TTC549 (cell line): ENCODE measurements around the gene DTNA.

ENCODE experiments used
- FAIRE-seq: peaks from 2 replicates; lab custom pipeline; 2012; peaks lifted over from hg19 to GRCh38; lab: Jason Lieb, UNC

Gene DTNA

DNA sequence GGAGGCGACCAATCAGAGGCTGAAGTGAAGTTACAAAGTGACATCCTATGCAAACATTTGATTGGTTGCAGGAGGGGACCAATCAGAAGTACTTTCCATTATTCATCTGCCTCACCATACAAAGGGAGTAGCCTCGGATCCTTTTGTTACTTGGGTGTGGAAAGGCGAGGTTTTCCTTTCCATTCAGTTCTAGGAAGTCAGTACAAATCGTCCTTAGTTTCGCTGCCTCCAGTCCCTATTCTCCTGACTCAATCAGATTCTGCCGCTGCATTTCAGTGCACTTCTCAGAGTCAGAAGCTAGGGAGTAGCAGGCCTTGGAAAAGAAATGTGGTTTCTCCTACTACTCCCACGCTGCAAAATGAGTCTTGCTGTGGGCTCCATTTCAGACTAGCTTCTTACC, 149.4 kb downstream of the DTNA start:
- FAIRE-seq, result no peak

DNA sequence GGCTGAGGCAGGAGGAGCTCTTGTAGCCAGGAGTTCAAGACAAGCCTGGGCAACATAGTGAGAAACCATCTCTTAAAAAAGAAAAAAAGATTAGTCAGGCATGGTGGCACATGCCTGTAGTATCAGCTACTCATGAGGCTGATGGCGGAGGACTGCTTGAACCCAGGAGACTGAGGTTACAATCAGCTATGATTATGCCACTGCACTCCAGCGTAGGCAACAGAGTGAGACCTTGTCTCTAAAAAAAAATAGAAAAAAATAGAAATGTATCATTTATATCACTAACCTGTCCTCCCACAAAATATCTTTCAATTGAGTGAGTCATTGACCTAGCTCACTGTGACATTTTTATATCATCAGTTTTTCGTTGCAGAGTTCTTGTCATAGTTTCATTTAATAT, 152.5 kb downstream of the DTNA start:
- FAIRE-seq, result no peak

DNA sequence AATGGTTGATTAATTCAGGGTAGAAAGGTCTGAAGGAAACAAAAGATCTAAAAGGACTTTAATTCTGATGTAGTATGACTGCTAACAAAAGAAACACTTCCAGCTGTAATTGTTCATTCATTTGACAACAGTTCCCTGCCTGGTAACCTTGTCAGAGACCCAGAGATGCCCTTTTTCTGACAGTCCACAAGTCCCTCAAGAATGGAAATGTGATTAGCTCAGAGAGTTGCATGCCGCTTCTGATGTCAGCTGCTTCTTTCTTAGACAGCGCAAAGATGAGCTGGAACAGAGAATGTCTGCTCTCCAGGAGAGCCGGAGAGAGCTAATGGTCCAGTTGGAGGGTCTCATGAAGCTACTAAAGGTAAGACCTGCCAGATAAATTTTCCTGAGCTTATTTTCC, 153.6 kb downstream of the DTNA start:
- no peak for FAIRE-seq

DNA sequence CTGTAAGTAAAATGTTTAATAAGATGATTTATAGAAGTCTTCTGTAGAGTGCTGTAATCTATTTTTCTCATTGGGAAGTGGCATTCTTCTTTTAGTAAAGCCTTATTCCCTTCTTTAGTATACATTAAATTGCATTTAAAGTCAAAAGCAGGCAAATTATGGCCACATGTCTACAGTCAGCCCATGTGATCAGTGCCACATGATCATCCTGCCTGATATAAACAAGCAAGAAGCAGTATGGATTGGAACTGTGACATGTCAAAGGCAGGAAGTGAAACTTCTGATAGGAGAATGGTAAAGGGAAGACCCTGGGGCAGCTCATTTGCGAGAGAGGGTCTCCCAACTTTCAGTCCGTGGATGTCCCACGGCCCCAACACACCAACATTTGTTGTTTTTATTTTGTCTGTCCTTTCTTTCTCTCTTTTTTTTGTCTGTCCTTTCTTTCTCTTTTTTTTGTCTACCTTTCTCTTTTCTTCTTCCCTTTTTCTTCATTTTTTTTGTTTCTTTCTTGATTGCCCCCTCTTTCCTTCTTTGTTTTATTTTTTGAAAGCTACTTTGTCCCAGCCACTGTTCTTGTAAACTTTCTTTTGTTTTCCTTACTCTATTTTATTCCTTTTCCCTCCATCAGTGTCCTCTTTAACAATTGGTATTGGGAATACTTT, 154.9 kb downstream of the DTNA start:
- FAIRE-seq, result no peak

DNA sequence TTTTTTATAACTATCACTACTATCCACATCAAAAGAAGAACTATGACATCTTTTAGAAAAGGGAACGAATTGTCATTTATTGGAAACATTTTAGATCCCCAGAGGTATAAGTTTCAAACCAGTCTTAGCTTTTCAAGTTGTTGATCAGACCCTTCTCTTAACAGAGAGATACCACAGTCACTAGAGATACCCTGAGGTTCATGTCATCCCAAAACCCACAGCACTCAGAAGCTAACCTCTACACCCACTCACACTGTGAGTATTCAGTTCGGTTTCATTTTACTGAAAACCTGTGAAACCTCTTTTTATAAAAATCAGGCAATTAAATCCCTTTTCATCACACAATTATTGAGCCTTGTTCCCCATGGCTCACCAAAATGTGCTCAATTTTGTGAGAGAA, 156.2 kb downstream of the DTNA start:
- FAIRE-seq, result no peak

DNA sequence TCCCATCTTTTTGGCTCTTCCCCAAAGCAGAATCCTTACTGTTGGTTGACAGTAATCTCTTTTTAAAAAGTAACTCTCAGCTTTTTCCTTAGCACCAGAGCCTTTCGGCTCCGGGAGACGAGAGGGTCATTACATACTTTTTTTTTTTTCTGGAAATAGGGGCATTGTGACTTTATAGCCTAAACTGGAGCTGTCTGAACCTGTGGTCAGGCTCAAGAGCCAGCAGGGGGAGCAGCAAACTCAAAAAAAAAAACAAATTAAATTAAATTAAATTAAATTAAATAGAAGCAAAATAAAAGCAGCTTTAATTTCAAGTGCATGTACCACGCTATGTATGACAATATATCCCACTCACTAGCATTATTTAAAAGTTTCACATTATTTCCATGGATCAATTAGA, 156.6 kb downstream of the DTNA start:
- no peak for FAIRE-seq

DNA sequence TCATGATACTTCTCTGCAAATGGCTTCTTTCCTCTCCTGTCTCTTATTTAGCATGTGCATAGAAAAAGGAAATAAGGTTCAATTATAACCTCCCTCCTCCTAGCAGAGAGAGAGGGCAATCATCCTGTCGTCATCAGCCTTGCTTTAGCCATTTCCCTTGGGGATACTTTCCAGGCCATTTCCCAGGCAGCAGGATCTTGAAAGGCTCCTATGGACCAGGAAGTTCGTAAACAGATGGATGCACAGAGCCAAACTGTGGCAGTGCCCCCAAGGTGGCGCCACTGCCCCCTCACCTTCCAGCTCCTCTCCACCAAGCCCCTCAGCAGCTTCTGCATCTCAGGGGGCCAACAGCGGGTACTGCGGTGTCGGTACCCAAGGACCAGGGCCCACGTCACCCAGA, 157.4 kb downstream of the DTNA start:
- FAIRE-seq, result no peak

DNA sequence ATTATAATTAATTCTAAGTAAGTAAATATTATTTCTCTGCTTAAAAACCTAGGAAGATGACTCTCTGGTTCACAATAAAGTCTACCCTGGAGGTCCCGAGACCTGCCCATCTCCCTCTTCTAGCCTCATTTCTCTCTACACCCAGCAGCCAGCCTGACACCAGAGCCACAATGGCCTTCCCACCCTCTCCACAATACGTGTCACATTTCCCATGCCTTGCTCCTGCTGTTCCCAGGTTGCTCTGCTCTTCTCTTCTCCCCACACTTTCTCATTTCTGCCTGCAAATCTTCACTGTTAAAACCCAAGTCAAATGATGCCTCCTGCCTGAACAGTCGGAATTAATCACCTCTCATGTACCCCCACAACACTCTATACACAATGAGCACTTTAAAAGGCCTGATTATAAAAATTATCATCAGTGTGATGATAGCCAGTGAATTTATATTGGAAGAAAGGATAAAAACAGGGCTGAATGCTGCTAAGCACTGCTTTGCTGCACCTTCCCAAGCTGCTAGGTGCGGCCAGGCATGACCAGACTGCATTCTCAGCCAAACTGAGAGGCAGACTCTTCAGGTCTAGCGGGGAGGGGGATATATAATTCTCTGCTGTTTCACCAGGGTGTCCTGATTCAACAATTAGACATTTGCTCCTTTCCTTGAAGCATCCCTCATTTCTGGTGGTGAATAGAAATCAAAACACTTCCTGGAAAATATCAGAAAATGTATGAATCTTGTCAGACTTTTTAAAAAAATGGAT, 160.6 kb downstream of the DTNA start:
- FAIRE-seq, result no peak

DNA sequence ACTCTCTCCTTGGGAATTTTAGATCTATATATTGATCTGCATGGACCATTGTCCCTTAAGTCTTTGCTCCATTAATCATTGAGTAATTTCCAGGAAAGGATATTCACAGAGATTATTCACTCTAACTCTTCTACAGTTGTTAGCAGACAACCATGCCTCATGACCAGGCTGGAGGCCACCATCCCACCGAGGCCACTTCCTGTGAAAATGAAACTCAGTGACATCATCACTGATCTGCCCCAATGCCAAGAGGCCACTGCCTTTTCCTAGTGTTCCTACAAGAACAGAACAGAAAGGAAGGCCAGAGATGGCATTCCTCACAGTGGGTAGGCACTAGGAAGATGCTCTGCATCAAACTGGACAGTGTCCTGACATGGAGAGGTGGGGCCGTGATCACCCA, 161.3 kb downstream of the DTNA start:
- no peak for FAIRE-seq

DNA sequence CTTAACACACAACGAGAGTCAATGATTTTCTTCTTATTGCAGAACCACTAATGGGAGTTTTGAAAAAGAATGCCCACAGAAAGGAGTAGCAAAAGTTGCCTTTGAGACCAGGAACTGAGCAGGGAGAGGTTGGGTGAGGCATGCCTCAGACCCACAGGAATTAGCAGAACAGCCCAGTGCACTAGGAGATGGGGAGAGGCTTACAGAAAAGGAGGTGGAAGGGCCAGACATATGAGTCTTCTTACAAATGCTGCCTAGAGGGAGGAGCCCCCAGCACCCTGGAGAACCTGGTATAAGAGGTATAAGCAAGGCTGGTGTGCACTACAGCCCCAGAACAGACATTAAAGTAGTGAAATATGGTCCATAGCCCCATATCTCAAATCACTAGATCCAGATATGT, 162.0 kb downstream of the DTNA start:
- no peak for FAIRE-seq

DNA sequence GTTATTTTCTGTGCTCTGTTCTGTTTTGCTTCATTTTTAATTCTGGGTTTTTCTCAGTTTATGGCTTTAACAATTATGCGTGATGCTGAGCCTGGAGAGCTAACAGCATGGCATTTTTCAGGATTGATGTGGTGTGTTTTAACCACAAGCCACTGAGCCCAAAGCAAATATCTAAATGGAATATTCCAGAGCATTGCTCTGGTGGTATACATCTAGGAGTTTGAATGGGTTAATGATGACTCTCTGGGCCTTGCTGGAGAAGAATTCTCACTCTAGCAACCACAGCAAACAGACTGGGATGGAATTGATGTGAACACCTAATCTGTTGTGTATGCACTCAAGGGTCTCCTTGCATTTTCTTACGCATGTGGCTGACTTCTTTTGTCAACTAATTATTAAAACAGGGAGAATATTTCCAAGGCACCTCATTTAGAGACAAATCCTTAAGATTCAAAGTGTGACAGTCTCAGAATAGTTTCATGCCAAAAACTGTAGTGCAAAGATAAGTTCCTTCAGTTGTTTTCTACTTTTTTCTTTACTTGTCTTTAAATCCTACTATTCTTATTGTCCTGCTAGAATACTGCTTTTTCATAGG, 164.0 kb downstream of the DTNA start:
- FAIRE-seq, result no peak

DNA sequence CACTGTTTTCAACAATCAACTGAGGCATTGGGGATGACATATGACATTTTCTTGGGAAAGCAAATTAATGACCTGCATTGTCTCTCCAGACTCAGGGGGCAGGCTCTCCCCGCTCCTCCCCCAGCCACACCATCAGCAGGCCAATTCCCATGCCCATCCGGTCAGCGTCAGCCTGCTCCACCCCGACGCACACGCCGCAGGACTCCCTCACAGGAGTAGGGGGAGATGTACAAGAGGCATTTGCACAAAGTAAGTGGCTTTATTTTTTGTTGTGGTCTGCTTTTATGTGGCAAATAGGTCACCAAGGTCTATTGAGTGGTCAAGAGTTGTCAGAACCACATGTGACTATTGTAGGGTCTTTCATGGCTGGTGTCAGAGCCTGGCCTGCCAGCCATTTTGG, 165.1 kb downstream of the DTNA start:
- FAIRE-seq, result no peak

DNA sequence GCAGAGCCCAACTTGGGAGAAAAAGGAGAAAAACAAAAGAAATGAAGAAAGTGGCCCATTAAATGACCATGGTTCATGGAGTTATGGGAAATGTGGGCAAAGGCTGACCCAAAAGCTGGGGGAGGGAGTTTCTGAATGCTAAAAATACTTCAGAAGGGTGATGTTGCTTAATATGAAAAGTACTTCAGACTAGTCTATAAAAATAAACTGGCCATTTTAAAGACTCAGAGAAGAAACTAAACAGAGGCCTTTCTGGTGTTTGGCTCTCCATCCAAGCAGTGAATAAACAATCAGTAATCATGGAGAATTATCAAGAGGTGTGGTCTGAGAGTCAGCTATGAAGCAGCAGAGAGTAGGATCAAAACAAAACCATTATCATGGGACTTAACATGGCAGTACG, 170.3 kb downstream of the DTNA start:
- no peak for FAIRE-seq

DNA sequence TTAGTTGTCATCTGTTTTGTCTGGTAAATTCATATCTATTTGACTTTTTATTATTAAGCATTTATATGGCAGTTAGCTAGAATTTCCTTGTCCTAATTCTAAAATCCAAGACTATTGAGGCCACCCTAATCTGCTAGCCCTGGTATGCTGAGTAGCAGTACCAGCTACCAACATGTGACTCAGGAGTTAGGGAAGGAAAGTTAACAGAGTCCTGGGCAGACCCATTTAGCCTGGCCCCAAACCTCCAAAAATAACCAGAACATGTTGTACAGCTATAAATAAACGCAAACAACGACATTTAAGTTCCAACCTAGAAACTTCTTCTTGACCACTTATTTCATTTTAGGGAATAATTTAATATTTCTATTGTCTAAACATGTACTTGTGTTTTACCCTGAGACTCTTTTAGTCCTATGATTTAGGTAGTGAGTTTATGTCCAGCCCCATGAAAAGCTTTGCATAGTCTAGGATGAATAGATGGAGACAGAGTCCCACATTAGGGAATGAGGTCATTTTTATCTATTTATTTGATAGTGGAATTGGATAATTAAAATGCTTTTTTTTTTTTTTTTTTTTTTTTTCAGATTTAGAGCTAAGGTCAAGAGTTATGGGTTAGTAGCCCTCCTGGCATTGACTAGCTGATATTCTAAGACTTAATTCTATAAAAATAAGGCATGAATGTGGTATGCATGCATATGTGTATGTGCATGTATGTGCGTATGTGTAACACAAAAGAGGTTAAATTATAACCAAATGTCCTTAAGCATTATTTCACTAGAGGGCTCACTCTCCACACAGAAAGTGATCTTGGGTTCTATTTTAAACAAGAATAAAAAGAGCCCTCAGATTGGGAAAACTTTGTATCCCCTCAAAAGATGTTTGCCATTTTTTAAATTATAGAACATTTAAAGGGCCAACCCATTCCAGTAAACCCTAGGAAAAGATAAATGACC, 171.1 kb downstream of the DTNA start:
- no peak for FAIRE-seq

DNA sequence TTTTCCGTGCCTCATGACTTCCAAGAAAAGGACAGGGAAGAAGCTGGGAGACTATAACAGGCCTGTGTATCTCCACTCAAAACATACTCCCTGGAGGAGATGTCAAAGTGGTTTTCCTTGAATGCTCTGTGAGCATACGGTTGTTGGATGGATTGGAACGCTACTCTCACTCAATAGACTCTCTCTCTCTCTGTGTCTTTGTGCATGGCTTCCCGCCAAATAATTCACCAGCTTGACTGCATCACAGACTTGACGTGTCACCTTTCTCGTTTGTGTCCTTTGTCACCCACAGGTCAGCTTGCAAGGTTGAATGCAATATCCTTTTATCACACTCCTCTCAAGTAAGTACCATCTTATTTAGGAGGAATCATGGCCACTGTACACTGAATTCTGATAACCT, 174.3 kb downstream of the DTNA start:
- no peak for FAIRE-seq

DNA sequence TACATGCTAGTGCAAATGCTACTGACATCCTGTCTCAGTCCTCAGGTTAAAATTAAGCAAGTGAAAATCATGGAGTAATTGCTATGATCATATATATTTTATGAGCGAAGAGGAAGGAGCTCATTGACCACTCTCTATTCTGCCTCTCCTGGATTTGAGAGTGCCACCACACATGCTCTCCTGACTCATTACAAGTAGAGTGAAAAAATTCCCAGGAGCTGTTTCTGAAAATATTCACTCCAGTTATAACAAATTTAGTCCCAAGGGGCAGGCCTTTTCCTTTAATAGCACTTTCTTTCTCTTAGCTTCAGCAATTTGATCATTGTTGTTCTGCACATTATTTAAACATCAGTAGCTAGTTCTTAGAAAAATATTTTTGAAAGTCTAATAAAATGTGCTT, 176.1 kb downstream of the DTNA start:
- no peak for FAIRE-seq

DNA sequence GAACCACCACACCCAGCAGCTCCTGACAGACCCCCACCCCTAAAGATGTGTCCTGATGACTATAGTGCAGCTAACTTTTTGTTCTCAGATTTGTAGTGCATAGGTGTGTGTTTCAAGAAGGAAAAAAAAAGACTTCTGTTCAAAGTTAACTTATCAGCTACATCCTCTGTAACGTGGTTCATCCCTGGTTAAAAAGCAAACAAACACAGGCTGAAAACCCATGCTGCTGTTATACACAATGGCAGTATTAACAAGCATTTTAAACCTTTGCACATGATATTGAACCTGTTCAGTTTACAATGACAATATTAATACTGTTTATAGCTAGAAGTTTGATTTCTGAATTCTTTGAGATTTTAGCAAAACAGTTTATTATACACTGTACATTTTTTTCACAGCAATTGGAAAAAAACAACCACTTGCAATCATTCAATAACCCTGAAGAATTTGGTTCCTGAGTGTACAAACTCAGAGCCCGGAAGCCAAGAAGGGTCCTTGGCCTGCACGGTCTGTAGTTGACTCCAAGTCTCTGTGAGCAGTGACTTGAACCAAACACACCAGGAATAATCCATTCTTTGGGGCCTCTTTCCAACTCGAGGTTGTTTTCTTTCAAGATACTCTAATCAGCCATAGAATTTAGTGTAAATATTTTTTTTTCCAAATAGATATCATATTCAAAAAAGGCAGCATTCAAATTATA, 177.9 kb downstream of the DTNA start:
- FAIRE-seq, result no peak

DNA sequence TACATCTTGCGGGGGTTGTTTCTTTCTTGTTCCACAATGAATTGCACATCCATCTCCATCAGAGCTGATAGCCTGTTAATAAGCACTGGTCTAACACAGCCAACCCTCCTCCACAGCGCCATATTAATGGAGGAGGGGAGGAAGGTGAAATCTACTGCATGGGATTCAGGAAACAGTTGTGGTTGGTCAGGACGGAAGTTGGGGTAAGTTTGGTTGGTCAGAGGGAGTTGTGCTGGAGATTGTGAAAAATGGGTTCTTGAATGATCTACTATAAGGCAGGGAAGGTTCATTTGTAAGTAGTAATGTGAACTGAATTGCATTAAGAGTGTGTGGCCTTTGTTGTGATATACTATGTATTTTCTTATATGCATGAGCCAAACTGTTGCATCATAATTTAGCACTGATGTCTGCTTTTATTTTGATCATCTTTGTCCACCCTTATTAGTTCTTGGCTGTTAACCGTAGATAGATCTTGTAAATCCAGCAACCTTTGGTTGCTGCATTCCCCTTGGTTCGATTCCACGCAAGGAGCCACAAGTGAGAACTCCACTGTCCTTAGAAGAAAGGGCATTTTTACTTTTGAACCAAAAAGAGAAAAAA, 180.5 kb downstream of the DTNA start:
- no peak for FAIRE-seq

DNA sequence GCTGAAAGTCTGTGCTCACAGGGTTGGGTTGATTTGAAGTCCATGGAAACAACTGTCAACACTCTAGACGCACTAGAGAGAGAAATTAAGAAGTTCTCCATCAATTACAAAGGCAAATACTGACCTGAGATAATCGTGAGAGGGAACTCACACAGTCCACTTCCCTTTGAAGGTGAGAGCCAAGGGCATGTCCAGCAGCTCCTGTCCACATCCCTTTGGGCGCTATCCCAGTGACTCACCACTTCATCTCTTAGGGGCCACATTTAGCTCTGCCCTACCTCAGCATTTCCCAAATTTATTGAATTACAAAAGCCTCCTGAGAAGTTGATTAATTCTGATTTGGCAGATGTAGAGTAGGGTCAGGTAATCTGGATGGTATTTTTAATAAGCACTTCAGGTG, 182.3 kb downstream of the DTNA start:
- FAIRE-seq, result no peak

DNA sequence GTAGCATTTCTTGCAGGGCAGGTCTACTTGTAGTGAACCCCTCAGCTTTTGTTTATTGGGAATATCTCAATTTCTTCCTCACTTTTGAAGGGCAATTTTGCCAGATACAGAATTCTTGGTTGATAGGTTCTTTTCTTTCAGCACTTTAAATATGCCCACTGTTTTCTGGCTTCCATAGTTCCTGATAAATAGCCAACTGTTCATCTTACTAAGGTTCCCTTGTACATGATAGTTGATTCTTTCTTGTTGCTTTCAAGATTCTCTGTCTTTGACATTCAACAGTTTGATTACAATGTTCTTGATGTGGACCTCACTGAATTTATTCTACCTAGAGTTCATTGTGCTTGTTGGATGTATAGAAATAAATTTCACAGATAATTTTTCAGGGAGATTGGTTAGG, 183.1 kb downstream of the DTNA start:
- FAIRE-seq, result no peak

DNA sequence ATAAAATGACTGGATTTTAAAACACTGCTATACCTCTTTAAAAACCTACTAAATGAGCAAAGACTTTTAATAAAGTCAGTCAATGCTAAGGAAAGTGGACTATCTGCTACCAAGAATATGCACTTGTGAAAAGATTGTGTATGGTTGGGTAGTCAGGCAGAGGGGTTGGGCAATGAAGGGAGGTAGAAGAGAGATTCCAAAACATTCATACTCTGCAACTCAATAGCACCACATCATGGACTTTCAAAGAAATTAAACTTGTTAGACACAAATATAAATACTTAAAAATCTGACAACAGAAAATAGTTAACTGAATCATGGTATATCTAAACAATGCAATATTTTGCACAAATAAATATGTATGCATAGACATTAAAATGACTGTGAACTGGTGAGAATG, 191.2 kb downstream of the DTNA start:
- FAIRE-seq, result no peak

DNA sequence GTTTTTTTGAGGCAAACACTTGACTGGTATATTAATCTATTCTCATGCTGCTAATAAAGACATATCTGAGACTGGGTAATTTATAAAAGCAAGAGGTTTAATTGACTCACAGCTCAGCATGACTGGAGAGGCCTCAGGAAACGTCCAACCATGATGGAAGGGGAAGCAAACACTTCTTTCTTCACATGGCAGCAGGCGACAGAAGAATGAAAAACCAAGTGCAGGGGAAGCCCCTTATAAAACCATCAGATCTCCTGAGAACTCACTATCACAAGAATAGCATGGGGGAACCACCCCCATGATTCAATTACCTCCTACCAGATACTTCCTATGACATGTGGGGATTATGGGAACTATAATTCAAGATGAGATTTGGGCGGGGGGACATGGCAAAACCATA, 194.9 kb downstream of the DTNA start:
- no peak for FAIRE-seq
